GM21619 (cell line): ENCODE results near the gene TTC21B.
"Not testable (repeated sequence)": the region's sequence is repeated elsewhere in the genome, so short reads cannot be mapped to it uniquely, and the experiment has no call there.

Source experiments
- ATAC-seq: cut with Tn5 transposase; IDR thresholded peaks from one replicate; pipeline ENCODE4 v1.9.1; 2021; ENCODE audit not compliant: unreplicated experiment

Gene TTC21B

DNA sequence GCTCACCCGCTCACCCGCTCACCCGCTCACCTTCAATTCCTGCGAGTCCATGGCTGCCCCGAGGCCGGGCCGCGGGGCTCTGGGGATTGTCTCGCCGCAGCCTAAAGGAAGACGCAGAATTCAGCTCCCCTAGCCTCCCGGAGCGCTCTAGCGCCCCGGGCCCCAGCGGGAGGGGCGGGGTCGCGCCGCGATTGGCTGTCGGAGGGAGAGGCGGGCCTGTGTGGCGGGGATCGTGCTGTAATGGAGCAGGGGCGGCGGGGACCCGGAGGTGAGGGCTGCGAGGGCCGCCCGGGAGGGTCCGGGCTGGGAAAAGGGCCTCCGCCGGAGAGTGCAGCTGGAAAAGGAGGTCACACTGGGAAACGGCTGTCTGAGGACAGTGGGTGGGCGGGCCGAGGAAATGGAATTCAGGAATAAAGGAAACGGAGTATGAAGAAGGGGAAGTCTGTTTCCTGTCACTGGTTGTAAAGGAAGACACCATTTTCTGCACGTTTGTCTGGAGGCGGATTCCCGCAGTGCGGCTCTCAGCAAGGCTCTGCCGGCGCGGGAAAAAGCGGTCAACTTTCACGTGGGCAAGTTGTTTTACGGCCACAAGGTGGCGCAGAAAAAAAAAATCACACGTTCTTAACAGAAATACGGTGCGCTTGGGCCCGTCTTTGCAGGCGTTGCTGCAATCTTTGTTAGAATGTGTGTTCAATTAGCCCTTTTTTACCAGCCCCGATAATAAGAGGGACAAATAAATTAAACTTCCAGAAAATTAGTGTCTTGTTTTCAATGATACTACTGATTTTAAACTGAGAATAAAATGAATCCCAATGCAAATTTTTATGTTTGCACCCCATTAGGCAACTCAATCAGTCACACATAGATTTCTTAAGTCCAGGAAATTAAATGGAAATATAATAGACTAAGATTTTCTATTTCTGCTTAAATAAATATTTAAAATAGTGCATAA, at the start of gene TTC21B:
Gene TTC21B (minus strand): TSS at position 122 of the 952 bp plus-strand sequence. CDS start 71 bp downstream, at position 51.
- ATAC-seq, result peak; percentile 94

DNA sequence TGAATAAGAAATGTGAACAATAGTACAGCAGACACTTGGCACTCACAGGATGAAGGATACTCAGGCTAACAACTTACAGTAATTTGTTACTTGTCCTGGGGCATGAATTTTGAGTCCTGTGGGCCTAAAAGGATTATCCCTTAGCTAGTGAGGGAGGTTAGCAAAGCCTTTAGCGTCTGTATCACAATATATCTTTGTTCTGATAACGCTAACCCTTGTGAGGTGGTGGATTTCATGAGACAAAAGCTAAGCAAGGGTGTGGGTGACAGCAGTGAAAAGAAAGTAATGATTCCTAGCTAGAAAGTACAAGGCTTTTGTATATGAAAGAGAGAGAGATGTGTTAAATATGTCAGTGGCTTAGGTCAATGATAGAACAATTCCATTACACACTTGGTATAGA, 46.8 kb upstream of the TTC21B start:
- ATAC-seq, result no peak

DNA sequence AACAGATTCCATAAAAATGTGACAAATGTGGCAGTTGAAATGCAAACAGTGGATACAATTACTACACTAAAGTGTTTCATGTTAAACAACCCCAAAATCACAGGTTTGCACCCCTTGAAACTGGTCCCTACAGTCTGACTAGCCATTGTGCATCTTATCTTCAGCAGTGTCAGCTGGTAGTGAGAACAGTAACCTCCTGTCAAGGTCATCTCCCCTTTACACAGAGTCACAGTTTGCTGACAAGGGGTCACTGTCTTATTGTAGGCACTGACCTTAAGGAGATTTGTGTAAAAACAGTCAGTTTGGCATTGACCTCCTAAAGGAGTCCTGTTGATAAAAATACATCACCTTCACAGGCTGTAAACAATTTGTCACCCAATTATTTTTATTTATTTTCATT, 37.3 kb upstream of the TTC21B start:
- no peak for ATAC-seq

DNA sequence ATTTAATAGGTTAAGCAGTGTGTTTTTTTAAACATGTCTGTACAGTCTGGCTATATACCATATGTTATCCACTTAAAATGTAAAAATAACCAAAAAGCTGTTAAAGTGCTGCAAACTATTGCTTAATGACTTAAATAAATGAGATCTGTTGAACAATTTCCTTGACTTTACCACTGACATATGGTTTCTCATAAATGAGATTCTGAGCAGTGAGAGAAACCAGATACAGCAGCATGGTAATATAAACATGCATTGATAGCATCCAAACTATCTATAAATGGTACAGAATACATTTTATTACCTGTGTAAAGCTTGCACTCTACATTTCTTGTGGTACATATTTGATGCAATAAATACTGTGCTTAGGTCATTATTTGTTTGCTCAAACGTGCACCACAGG, 36.3 kb upstream of the TTC21B start:
- no peak for ATAC-seq

DNA sequence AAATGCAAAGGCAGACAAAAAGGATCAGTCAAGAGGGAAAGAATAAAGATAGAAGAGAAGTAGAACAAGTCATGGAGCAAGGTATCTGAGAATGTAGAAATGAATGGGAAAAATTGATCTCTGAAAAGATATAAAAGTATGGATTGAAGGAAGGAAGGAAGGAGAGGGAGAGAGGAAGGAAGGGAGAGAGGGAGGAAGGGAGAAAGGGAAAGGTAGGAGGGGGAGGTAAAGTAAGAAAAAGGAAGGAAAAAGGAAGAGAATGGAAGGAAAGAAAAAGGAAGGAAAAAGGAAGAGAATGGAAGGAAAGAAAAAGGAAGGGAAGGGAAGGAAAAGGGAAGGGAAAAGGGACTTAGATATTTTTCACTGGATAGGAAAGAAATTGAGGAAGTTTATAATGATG, 31.5 kb upstream of the TTC21B start:
- ATAC-seq, result no peak

DNA sequence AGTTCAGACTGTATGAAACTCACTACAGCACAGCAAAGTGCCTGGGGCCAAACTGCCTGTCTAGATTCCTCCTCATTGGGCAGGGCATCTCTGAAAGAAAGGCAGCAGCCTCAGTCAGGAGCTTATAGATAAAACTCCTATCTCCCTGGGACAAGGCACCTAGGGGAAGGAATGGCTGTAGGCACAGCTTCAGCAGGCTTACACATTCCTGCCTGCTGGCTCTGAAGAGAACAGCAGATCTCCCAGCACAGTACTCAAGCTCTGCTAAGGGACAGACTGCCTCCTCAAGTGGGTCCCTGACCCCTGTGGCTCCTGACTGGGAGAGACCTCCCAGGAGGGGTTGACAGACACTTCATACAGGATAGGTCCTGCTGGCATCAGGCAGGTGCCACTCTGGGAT, 18.6 kb upstream of the TTC21B start:
- ATAC-seq, result not testable (repeated sequence)

DNA sequence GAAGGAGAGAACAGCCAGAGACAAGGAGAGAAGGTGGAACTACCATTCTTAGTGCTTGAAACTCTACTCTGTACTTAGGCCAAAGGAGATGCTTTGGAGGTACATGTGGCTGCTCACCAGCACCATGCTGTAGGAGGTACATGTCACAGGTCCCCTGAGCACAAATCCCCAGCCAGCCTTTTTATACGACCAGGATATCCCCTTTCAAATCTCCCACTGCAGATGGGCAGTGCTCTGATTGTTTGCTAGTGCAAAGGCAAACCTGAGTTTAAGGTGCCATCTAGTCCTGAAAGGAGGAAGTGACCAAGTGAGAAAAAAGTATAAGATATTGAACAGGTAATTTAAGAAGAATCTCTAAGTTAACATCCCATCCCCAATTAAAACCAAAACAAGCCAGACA, 17.1 kb upstream of the TTC21B start:
- ATAC-seq, result no peak

DNA sequence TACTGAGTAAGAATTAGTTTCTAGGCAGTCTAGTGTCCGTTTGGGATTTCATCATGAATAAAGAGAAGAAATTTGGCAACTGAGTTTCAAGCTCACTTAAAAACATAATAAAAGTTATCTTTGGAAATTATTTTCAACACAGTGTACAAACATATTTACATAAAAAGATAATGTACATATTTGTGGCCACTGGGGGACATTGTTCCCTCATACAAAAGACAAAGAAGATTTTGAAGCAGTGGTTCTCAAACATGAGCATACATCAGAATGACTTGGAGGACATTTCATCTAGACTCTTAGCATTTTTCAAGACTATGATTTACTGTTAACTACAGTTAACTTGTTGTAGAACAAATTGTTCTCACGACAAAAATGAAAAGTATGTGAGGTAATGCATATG, 15.7 kb upstream of the TTC21B start:
- no peak for ATAC-seq

DNA sequence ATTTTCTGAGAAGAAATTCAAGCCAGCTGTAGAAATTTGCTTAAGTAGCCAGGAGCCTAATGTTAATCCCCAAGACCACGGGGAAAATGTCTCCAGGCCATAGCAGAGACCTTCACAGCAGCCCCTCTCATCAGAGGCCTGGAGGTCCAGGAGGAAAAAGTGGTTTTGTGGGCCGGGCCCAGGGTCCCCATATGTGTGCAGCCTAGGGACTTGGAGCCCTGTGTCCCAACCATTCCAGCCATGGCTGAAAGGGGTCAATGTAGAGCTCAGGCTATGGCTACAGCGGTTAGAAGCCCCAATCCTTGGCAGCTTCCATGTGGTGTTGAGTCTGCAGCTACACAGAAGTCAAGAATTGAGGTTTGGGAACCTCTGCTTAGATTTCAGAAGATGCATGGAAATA, 14.2 kb upstream of the TTC21B start:
- no peak for ATAC-seq

DNA sequence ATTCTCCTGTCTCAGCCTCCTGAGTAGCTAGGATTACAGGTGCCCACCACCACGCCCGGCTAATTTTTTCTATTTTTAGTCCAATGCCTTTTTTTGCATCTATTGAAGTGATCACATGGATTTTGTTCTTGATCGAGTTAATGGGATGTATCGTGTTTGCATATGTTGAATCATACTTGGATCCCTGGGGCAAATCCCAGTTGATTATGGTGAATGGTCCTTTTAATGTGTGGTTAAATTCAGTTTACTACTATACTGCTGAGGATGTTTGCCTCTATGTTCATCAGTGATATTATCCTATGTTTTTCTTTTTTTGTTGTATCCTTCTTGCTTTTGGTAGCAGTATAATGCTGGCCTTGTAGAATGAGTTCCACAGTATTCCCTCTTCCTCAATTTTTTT, 8.2 kb upstream of the TTC21B start:
- no peak for ATAC-seq

DNA sequence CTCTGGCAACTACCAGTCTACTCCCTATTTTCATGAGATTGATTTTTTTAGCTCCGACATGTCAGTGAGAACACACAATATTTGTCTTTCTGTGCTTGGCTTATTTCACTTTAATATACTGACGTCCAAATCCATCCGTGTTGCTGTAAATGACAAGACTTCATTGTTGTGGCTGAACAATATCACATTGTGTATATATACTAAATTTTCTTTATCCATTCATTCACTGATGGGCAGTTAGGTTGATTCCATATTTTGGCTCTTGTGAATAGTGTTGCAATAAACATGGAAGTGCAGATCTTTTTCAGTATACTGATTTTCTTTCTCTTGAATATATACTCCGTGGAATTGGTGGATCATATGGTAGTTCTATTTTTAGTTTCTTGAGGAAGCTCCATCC, 5.8 kb upstream of the TTC21B start:
- ATAC-seq, result no peak

DNA sequence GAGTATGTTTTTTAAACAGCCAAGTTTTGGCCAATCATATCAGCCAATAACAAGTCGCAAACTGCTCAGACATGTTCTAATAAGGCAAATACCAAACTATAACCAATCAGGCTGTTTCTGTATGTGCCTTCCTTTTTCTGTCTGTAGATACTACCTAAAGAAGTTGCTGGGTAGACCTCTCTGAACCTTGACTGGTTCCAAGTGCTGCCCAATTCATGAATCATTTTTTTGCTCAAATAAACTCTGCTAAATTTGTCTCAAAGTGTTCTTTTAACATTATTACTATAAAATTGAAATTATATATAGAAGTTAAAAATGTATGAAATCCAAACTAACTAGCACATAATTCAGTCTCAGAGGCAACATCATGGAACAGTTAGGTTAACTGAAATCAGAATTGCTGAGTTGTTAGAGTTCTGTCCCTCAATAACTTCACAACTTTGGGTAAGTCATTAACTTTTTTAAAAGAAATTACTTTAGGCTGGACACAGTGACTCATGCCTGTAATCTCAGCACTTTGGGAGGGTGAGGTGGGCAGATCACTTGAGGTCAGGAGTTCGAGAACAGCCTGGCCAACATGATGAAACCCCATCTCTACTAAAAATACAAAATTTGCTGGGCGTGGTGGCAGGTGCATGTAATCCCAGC, 4.9 kb upstream of the TTC21B start:
- ATAC-seq, result no peak

DNA sequence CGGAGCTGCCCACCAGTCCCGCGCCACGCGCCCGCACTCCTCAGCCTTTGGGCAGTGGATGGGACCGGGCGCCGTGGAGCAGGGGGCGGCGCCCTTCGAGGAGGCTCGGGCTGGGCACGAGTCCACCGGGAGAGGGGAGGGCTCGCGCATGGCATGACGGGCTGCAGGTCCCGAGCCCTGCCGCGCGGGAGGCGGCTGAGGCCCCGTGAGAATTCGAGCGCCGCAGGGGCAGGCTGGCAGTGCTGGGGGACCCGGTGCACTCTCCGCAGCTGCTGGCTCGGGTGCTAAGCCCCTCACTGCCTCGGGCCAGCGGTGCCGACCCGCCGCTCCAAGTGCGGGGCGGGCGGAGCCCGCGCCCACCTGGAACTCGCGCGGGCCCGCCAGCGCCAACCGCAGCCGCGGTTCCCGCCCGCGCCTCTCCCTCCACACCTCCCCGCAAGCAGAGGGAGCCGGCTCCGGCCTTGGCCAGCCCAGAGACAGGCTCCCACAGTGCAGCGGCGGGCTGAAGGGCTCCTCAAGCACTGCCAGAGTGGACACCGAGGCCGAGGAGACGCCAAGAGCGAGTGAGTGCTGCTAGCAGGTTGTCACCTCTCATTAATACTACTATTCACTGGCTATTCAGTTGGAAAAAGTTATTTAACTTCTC, 3.6 kb upstream of the TTC21B start:
- no peak for ATAC-seq

DNA sequence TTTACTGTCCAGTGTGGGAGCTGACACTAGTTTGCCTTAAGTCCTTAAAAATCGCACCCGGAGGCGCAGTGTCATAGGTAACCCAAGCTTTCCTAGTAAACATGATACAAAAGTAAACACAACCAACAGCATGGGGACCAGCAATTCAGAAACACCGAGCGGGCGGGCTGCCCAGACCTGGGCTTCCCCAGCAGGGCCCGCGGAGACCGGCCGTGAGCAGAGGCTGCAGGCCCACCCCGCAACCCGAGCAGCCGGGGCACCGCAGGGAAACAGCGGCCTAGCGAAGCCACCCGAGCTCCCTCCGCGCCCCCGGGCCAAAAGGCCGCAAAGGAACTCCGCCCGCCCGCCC, 296 bp downstream of the TTC21B start:
- ATAC-seq, result peak; percentile 40

DNA sequence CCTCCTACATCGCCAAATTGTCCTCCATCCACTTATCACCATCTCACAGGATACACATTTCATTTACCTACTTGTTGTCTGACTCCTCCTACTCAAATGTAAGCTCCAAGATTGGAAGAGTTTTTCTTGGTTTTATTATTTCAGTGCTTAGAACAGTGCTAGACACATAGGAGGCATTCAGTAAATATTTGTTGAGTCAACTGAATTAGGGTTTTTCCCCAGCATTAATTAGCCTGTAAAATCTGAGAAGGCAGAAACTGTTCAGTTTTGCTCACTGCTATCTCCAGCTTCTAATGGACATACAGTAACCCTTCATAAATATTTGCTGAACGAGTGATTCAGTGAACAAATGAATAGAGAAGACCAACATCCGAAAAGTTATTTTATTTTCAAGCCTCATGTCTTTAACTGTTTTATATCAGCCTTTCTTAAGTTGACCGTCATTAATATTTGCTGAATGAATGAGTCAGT, 800 bp downstream of the TTC21B start:
- ATAC-seq, result no peak

DNA sequence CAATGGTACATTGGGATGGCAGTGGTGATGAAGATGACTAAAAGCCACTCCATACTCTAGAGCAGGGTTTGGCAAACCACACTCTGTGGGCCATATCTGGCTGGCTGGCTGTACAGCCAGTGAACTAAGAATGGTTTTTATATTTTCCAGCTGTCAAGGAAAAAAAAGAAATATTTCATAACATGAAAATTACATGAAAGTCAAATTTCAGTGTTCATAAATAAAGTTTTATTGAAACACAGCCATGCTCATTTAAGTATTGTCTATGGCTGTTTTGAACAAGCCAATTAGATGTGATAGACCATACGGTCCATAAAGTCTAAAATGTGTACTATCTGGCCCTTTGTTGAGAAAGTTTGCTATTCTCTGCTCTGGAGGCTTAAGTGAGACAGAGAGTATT, 1.5 kb downstream of the TTC21B start:
- no peak for ATAC-seq

DNA sequence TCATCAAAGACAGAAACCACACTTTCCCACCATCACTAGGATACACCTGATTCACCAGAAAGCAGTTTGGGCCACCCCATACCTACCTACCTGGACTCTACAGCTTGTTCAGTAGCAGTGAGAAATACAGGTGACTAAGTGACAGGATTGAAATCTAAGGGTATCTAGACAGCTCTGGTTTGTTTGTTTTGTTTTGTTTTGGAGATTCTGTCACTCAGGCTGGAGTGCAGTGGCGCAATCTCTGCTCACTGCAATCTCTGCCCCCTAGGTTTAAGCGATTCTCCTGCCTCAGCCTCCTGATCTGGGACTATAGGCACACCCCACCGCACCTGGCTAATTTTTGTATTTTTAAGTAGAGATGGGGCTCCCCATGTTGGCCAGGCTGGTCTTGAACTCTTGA, 3.1 kb downstream of the TTC21B start:
- no peak for ATAC-seq

DNA sequence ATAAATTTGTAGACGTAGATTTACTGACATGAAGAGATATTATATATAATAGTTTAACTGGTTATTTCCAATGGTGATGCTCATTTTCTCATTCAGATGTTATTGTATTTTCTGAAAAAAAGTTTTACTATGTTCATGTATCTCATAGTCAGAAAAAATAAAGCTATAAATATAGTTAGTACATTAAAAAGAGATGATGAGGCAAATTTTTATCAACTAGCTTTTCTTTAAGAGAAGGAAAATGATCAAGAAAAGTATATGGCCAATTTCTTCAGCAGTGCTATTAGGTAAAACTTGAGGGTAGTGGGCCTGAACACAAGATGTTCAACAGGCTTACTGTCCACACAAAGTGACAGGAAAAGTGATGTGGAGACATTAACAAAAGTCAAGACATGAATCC, 11.7 kb downstream of the TTC21B start:
- no peak for ATAC-seq

DNA sequence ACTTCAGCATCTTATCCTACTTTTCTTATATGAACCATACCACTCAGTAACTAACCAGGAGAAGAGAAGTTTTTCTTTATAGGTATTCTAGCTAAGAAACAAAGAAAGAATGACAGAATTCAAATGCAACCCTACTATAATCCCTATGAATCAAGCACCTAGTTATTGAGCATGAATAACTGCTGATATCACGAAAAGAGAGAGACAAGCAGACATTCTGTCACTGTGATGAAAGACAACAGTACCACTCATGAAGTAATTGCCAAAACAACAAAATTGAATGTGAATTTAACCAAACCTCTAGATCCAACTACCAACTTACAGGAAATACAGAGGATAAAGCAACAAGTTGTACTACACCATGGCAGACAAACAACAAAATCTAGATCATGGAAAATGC, 15.3 kb downstream of the TTC21B start:
- ATAC-seq, result no peak

DNA sequence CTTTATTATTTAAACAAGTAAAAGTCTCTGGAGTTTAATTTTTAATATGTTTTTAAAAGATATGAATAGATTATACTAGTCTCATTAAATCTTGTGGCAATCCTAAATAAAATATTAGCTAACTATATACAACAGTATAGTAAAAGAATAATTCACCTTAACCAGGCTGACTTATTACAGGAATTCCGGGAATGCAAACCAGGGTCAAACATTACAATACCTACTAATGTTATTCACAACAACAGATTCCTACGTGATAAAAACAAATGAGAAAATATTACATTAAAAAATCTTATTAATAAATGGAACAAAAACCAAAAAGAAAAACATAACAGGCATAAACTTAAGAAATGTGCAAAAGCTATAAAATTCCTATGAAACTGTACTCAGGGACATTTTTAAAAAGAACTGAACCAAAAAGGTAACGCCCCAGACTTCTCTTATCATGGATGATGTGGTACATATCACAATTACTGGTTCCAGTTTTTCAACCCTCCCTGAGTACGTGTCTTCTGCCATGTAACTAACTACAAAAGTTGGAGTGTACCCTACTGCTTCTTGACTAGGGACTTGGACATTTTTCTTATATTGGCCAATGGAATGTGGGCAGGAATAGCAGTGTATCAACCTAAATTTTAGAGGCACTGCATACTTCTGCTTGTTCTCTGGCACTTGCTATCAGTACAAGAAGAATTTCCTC, 20.2 kb downstream of the TTC21B start:
- no peak for ATAC-seq

DNA sequence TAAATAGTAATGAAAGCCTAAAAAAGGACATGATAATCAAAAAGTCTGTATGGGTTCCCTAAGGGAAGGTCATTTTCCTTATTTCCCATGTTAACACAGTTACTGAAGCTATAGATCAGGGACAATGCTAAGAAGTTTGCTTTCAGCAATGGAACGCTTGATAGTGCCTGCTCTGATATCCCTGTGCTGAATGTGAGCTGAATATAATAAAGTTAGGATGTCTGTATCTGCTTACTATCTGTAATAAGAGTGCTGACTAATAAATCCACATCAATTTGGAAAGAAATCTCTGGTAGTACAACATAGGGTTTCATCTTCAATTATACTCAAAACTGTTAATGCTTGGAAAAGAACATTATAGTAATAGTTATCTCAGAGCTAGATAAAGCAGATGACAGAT, 25.8 kb downstream of the TTC21B start:
- ATAC-seq, result no peak
